ENCODE measurements around the gene PROM2.

The PROM2 gene

GRCh38 chr2:95308426-95308990 is 34.3 kb downstream of the PROM2 start:
- no peak for DNase-seq

- no peak for DNase-seq
Measured at GRCh38 chr2:95309599-95309998, 35.4 kb downstream of the PROM2 start.

- DNase-seq = no peak
Measured at GRCh38 chr2:95310216-95310615, 36.0 kb downstream of the PROM2 start.

GRCh38 chr2:95310651-95311050 is 36.4 kb downstream of the PROM2 start:
- no peak for DNase-seq

- DNase-seq = no peak
Measured at GRCh38 chr2:95311815-95312542, 37.7 kb downstream of the PROM2 start.

GRCh38 chr2:95312543-95313201 is 38.4 kb downstream of the PROM2 start:
- no peak for DNase-seq

- no peak for DNase-seq
Measured at GRCh38 chr2:95313296-95314131, 39.3 kb downstream of the PROM2 start.

GRCh38 chr2:95314598-95314963 is 40.3 kb downstream of the PROM2 start:
- no peak for DNase-seq

GRCh38 chr2:95314964-95315611 is 40.8 kb downstream of the PROM2 start:
- no peak for DNase-seq

GRCh38 chr2:95315801-95316411 is 41.7 kb downstream of the PROM2 start:
- no peak for DNase-seq

- DNase-seq = no peak
Measured at GRCh38 chr2:95316466-95317122, 42.3 kb downstream of the PROM2 start.

- DNase-seq = no peak
Measured at GRCh38 chr2:95317123-95317500, 42.9 kb downstream of the PROM2 start.

GRCh38 chr2:95317665-95318425 is 43.6 kb downstream of the PROM2 start:
- DNase-seq = no peak

GRCh38 chr2:95318431-95319220 is 44.4 kb downstream of the PROM2 start:
- DNase-seq = no peak

- DNase-seq = no peak
Measured at GRCh38 chr2:95319481-95320343, 45.5 kb downstream of the PROM2 start.

- no peak for DNase-seq
Measured at GRCh38 chr2:95320344-95320712, 46.1 kb downstream of the PROM2 start.

- DNase-seq = no peak
Measured at GRCh38 chr2:95320986-95321767, 46.9 kb downstream of the PROM2 start.

- no peak for DNase-seq
Measured at GRCh38 chr2:95323347-95324155, 49.3 kb downstream of the PROM2 start.

Data from NCI-H2227 treated with DMSO at 0.1 percent for 48 hours (cell line).